GM18526 (cell line): ENCODE data around the gene TTC33.

Source experiments
- POLR2A ChIP-seq: IDR thresholded peaks from 3 replicates; pipeline ENCODE4 v1.6.1; 2011; ENCODE audit not compliant: insufficient read length; ENCODE audit errors: extremely low read depth

The TTC33 gene

DNA sequence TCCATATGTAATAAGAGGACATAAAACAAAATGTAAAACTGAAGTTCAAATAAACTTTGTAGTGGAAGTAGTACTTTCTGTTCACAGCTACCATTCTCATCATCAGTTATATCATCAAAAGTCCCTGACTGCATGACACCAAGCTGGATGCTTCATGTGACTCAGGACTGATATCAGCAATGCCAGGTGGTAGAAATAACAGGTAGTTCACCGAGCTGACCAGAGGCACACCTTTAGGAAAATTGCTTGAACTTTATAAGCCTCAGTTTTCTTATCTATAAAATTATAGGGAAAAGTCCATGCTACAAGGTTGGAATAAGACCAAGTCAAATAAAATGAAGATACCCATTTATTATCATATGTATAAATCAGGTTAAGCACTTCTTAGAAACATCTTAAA is 200.9 kb downstream of the TTC33 start:
- TF ChIP-seq POLR2A = no peak

DNA sequence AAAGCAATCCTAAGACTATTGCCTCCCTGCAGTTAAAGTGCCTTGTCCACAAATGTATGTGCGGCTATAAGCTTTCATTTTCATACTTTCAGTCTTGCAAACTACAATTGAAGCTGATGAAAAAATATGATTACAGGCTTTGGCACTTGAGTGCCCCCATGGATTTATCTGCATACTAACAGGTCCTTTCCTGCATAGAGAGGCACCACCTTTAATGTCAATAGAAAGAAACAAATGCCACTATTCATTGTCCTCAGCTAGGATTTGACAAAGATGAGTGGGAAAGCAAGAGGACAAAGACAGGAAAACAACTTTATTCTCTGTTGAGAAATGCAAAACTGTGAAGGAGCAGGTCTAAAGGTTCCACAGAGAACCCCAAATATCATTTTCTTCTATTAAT is 201.7 kb downstream of the TTC33 start:
- TF ChIP-seq POLR2A = no peak

DNA sequence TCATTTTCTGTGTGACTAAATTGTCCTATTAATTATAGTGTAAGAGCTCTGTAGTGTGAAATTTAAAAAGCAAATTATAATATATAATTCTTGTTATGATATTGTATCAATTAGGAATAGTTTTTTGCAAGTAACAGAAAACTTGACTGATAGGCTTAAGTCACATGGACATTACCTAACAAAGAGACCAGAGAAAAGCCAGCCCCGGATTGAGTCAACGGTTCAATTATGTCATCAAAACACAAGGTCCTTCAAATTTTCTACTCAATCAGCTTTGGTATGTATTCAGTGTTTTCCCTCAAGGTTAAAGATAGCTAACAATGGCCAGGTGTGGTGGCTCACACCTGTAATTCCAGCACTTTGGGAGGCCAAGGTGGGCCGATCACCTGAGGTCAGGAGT is 202.8 kb downstream of the TTC33 start:
- no peak for TF ChIP-seq POLR2A

DNA sequence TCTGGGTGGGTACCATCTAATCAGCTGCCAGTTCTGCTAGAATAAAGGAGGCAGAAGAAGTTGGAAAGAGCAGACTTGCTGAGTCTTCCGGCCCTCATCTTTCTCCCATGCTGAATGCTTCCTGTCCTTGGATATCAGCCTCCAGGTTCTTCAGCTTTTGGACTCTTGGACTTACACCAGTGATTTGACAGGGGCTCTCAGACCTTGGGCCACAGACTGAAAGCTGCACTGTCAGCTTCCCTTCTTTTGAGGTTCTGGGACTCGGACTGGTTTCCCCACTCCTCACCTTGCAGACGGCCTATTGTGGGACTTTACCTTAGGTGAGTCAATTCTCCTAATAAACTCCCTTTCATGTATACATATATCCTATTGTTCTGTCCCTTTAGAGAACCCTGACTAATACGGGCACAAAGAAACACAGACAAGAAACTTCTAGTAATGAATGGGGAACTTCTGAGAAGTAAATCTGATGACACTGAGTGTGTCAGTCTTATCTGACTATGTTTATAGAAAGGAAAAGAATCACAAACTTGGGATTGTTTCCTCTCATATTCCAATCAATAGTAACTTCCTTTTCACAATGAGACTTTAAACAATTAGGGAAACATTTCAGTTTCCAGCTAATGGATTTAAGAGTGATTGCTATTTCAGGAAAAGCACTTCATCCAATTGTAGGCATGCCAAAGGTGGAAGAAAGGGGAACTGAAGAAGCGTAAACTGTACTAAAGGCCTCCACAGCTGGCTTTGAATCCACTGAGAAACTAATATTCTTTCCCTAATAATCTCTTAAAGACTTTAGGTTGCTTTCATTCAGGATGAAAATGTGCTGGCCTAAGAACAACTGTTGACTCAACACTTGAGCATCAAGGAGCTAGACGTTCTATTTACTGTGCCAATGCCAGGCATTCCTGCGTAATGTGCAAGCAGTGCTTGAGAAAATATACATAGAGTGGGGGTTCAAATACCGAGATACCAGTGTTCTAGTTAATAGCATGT is 204.0 kb downstream of the TTC33 start:
- TF ChIP-seq POLR2A = no peak

DNA sequence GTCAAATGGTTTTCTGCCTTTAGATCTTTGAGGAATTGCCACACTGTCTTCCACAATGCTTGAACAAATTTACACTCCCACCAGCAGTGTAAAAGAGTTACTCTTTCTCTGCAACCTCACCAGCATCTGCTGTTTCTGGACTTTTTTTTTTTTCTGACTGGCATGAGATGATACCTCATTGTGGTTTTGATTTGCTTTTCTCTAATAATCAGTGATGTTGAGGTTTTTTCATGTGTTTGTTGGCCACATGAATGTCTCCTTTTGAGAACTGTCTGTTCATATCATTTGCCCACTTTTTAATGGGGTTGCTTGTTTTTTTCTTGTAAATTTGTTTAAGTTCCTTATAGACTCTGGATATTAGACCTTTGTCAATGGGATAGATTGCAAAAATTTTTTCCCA is 205.3 kb downstream of the TTC33 start:
- no peak for TF ChIP-seq POLR2A

DNA sequence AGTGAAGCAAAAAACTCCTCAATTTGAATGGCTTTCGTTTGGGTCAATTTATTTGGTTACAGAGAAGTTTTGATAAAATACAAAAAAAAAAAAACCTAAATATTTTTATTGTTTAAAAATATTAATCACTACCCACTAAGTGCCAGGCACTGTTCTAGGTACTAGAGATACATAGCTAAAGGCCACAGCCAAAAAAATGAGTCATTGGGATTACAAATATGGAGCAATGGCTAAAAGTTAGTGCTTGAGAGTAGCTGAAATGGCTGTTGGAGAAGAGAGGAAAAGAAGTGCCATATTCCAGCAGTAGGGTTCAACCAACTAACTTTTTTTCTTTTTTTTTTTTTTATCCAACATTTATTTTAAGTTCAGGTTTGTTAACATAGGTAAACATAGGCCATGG is 206.1 kb downstream of the TTC33 start:
- no peak for TF ChIP-seq POLR2A

DNA sequence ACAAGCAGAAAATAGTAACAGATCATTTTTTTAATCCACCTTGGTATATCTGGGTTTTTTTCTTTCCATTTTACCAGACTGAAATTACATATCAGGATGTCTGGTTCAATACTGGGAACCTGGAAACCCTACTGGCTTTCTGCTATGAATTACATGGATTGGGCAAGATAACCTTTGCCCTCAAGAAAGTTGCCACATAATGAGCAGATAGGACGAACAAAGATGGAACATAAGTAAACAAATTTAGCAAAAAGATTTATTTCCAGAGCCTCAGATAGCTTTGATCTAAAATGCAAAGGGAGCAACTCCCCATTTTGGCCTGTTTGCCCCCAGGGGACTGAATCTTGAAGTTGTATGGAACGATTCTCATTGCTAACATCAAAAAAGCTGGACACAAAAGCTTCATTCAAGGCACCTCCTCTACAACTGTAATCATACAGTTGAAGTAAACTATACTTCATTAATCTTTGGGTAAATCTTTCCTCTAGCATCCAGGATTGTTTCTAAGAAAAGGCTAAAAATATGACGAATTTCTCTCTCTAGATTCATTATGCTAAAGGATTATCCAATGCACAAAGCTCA is 207.7 kb downstream of the TTC33 start:
- TF ChIP-seq POLR2A = no peak

DNA sequence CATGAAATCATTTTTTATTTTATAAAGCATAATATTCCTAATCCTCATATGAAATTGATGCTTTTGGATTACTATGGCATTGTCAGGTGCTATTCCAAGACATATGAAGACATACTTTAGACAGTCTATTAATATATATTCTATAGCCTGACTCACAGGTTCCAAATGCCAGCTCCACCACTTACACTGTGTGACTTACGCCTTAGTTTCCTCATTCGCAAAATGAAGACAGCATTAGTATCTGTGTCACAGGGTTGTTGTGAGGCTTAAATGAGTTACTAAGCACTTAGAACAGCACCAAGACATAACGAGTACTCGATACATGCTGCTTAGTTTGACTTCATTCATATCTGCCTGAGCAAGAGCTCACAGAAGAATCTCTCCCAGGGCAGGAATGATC is 208.2 kb downstream of the TTC33 start:
- TF ChIP-seq POLR2A = no peak

DNA sequence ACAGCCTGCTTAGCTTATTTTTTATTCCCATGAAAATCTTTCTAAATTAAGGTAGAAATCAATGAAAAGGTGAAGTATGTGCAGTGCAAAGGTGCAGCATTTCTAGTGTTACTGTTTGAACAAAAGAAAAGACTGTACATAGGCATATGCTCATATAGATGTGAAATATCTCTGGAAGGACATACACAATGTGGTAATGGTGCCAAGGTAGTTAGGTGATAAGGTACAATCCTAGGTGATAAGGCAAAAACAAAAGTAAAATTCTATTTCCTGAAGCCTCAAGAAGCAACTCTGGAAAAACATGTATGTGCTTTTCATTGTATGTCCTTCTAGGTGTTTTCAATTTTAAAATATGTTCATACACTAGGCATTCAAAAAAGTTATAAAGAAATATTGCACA is 215.5 kb downstream of the TTC33 start:
- TF ChIP-seq POLR2A = no peak

DNA sequence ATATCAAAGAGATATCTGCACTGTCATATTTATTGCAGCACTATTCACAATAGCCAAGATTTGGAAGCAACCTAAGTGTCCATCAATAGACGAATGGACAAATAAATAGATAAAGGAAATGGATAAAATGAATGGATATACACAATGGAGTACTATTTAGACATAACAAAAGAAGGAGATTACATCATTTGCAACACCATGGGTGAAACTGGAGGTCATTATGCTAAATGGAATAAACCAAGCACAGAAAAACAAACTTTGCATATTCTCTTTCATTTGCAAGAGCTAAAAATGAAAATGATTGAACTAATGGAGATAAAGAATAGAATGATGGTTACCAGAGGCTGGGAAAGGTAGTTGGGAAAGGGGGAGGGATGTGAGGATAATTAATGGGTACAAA is 231.1 kb downstream of the TTC33 start:
- TF ChIP-seq POLR2A = no peak

DNA sequence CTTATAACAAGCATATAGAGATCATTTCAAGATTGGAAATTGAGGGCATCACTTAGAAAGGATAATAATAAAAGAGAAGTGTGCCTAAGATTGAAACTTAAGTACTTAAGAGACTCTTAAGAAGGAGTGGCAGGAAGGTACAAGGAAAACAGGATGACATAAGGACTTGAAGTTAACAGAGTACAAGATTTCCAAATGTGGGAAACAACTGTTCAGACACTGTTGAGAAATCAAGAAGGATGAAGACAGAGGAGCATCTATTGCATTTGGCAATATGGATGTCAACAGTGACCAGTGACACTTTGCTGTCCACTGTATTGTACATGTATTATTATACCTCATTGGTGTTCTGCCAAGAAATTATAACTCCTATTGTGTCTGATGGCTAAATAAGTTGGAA is 233.8 kb downstream of the TTC33 start:
- TF ChIP-seq POLR2A = no peak

DNA sequence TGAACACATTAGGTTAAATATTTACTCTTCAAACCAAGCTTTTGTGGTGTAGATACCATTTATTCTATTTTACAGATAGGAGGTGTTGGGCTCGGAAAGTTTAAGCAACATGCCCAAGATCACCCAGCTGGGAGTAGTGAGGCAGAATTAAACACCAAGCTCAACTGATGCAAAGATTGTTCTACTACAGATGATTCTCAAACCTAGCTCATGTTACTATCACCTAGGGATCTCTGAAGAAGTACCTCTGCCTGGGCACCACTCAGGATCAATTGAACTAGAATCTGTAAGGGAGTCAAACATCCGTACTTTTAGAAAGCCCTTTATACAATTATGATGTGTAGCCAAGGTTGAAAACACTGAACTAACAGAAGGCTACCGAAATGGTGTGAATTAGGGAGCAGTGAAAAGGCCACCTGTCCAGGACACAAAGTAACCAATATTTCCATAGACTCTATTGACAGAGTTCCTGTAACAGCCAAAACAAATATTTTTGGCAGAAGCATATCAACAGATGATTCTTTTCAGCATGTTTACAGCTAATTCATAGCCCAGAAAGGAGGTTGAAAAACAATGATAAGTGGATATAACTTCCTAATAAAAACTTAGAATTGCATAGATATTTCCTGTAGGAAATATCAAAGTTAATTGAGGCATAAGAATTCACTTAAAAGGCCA is 234.5 kb downstream of the TTC33 start:
- TF ChIP-seq POLR2A = no peak

DNA sequence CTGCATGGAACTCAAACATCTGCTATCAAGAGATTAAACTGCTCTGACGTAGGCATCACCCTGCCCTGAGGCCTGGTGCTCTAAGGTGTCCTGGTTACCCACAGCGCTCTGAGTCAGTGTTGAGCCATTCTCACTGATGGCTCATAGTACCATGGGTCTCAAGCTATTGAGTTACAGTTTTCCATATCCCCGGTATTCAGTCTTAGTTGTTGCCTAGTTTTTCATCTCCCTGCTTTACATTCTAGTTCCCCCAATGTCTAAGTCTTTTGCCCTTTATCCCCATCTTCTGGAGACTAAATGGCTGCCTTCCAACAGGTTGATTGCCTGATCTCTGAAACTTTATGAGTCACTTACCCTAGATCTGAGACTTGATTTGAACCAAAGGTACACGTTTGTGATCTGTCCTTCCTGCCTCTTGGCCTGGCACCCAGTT is 237.3 kb downstream of the TTC33 start:
- no peak for TF ChIP-seq POLR2A

DNA sequence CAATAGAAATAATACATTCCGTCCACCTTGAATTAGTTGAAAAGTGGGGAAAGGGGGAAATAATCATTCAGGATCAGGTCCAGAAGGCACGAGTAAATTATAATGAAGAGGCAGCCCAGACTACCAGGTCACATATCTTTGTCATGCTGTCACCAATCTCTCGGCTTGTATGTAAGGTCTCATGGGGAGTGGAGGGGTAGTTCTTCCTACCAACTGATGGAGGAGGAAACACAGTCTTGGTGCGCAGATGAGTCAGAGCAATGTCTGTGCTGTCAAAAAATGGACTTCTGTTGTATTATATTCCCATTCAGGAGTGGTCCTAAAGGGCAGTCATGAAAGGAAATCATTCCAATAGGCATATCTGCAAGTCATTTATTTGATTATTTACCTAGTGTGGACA is 240.3 kb downstream of the TTC33 start:
- no peak for TF ChIP-seq POLR2A

DNA sequence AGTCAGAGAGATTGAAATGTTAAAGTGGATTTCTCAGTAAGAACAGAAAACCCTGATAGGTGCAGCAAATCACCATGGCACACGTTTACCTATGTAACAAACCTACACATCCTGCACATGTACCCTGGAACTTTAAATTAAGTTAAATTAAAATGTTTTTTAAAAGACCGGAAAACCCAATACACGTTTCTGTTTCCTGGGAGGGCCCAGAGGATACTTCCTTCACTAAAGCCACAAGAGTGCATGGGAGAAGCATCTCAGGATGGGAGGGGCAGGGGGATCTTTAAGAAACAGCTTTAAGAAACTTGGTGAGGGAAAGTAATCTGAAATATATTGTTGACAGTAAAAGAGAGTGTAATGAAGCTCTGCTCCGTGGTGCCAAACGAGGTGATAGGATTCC is 240.8 kb downstream of the TTC33 start:
- no peak for TF ChIP-seq POLR2A

DNA sequence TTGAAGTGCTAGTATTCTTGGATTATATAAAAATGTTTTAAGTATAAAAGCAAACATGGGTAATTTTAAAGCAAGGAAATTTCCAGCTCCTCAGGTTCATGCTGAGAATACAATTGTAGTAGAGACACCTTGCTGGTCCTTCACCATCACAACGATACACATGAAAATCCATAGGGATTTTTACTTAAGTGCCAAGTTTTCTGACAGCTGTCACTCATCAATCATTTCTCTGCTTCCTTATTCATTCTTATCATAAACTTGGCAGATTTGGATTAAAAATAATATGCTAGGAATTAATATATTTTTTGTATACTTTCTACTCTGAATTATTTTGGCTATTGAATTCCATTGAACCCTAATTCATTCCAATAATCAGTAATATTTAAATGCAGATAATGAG is 244.0 kb downstream of the TTC33 start:
- TF ChIP-seq POLR2A = no peak
